ENCODE measurements around the gene GLYATL1B. TPM values are rescaled to one million over a fixed set of nuclear protein-coding genes. Genes with fewer than 3 reads are reported as not detected.
"Not testable (repeated sequence)": the region's sequence is repeated elsewhere in the genome, so short reads cannot be mapped to it uniquely, and the experiment has no call there.

Gene GLYATL1B
- total RNA-seq, 1 experiment from 2014 or later = not detected

DNA sequence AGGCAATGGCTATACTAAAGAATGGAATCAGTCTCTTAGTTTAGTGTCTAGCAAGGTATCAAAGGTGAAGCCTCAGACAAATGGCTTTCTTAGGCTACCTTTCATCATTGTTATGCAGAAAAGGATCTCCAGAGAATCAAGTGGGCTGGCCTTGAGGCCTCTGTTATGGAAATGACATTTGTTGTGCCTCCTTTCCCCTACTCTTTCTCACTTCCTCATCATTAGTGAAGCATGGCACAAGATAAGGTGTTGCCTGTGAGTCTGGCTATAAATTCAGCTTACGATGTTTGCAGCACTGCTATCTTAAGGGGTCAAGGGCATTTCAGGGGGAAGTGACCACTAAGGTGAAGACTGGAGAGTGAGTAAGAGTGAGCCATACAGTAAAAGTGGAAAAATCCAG lies 9.1 kb downstream of the GLYATL1B start:
- intact Hi-C loops (cut with micrococcal nuclease); H3K4me1 ChIP-seq (ENCODE audit: control insufficient read depth in 1 of 2, insufficient read depth in 2 of 2, low read length in 2 of 2); H3K27ac ChIP-seq (ENCODE audit: low read depth, low read length); RAD21 ChIA-PET (ENCODE audit: low non-redundant PET in 1 of 2, low total read pairs in 2 of 2, uncharacterized antibody in 2 of 2, unreplicated experiment in 2 of 2); H3K9ac ChIP-seq (ENCODE audit: low read length); POLR2A ChIA-PET; H3K36me3 ChIP-seq (ENCODE audit: control insufficient read depth in 1 of 2, insufficient read depth in 2 of 2, low read length in 2 of 2); H3K27me3 ChIP-seq (ENCODE audit: insufficient read depth, low read length); H2AFZ ChIP-seq (ENCODE audit: low read depth, low read length, poor library complexity, severe bottlenecking); H3K4me3 ChIP-seq (replicated peaks in 1 of 2; ENCODE audit: low read depth in 1 of 2, low read length in 2 of 2); H3K9me3 ChIP-seq (ENCODE audit: control insufficient read depth in 1 of 2, insufficient read depth in 1 of 2, low read depth in 1 of 2, low read length in 2 of 2); H4K20me1 ChIP-seq (ENCODE audit: insufficient read depth); CTCF ChIA-PET; DNase-seq (ENCODE audit: low read depth, low spot score); ATAC-seq; H3K79me2 ChIP-seq (ENCODE audit: insufficient read depth, low read length); BruUV-seq (replicated peaks); H3K9me2 ChIP-seq (ENCODE audit: insufficient read depth); H3K4me2 ChIP-seq (ENCODE audit: low read length): not testable (repeated sequence)

DNA sequence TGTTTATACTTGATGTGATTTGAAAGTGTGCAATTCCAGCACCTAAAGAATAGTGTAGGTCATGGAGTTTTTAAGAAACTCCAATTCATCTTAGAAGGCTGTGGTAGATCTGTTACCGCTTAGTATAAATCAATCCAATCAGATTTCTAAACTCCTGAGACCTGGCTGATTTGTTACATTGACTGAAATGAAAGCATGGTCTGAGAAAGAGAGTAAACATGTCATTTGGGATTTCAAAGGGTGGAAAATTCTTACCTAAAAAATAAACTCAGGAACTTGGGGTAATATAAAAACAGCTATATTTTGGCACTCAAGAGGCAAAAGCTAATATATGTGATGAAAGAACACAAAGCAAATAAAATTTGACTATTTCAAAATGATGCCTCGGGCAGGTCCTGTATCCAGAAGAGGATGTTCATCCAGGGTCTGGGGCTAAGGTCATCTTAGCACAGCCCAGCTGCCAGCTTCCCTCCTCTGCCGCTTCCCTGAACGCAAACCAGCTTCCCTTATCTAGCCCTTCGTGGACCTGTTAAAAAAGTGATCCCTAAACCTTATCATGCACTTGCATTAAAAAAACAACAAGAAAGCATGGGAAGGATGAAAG lies 10.0 kb downstream of the GLYATL1B start:
- intact Hi-C loops (cut with micrococcal nuclease) = loop anchor here (2.0 kb wide), 1 partner anchor 63 kb away; no protein-coding TSS in a partner anchor
- ATAC-seq; H3K9me2 ChIP-seq (ENCODE audit: insufficient read depth); DNase-seq (ENCODE audit: low read depth, low spot score); H3K9me3 ChIP-seq (ENCODE audit: control insufficient read depth in 1 of 2, insufficient read depth in 1 of 2, low read depth in 1 of 2, low read length in 2 of 2); H3K36me3 ChIP-seq (ENCODE audit: control insufficient read depth in 1 of 2, insufficient read depth in 2 of 2, low read length in 2 of 2); H3K79me2 ChIP-seq (ENCODE audit: insufficient read depth, low read length); H2AFZ ChIP-seq (ENCODE audit: low read depth, low read length, poor library complexity, severe bottlenecking); H4K20me1 ChIP-seq (ENCODE audit: insufficient read depth); H3K4me2 ChIP-seq (ENCODE audit: low read length); BruUV-seq (replicated peaks); H3K9ac ChIP-seq (ENCODE audit: low read length); RAD21 ChIA-PET (ENCODE audit: low non-redundant PET in 1 of 2, low total read pairs in 2 of 2, uncharacterized antibody in 2 of 2, unreplicated experiment in 2 of 2); H3K4me1 ChIP-seq (ENCODE audit: control insufficient read depth in 1 of 2, insufficient read depth in 2 of 2, low read length in 2 of 2); H3K27ac ChIP-seq (ENCODE audit: low read depth, low read length); H3K4me3 ChIP-seq (replicated peaks in 1 of 2; ENCODE audit: low read depth in 1 of 2, low read length in 2 of 2); H3K27me3 ChIP-seq (ENCODE audit: insufficient read depth, low read length): not testable (repeated sequence)
- ChIA-PET POLR2A (interaction anchor here (1.1 kb wide), 1 partner anchor 47 kb away, joined by 3 read pairs; the partner anchor contains the start of gene FAM111A), CTCF (interaction anchor here (1.0 kb wide), 1 partner anchor 62 kb away, joined by 3 read pairs; no protein-coding TSS in a partner anchor)
